HepG2 (cell line): ENCODE measurements around the gene TNIP3. TPM values are rescaled to one million over a fixed set of nuclear protein-coding genes. Genes with fewer than 3 reads are reported as not detected.

ENCODE experiments used
- ATAC-seq: fragments of 200-7000 bp; cut with Tn5 transposase; 3 replicates; pipeline ENCODE4 v1.9.1; 2020; ENCODE audit warnings: mild to moderate bottlenecking, moderate library complexity
- BruUV-seq: library from RNA; stranded (reverse); fragments of 400-500 nt; replicated peaks from 2 replicates; lab custom pipeline; 2021; lab: Mats Ljungman, UMichigan
- CTCF ChIA-PET: fragments of 300-600 bp; formaldehyde crosslinking; extraction: SDS; loops from one replicate; lab custom pipeline; 2021; ENCODE audit warnings: low total read pairs, inconsistent platforms, low intra/inter-chr PET ratio; lab: Yijun Ruan, JAX
- POLR2A ChIA-PET: fragments of 350-600 bp; sonication (Branson Sonifier 250); formaldehyde crosslinking; loops from one replicate; lab custom pipeline; 2020; ENCODE audit warnings: antibody characterized with exemption, inconsistent platforms; lab: Yijun Ruan, JAX
- DNase-seq: peaks from one replicate; pipeline ENCODE4 v3.0.0-alpha.2; 2015; ENCODE audit warnings: low spot score
- FAIRE-seq: peaks from 3 replicates; lab custom pipeline; 2011; peaks lifted over from hg19 to GRCh38; lab: Jason Lieb, UNC
- H2AFZ ChIP-seq: one replicate; pipeline ENCODE4 v1.6.1; 2011; ENCODE audit warnings: low read length, inconsistent platforms
- H3K27ac ChIP-seq: fragments of 300-600 bp; 3 replicates; pipeline ENCODE4 v1.8.0; 2011; ENCODE audit warnings: mixed run types, mild to moderate bottlenecking, mixed read lengths, low read length, inconsistent platforms; ENCODE audit not compliant: insufficient read depth; ENCODE audit errors: extremely low read length
- H3K27me3 ChIP-seq, 2 experiments: fragments of 200-600 bp in 1 of 2; 2 replicates in 1 of 2; 3 replicates in 1 of 2; pipeline versions ENCODE4 v1.6.0 to v1.8.0; 2011; ENCODE audit warnings: low read length in 2 of 2, mild to moderate bottlenecking in 2 of 2, moderate library complexity in 2 of 2, inconsistent platforms in 1 of 2; ENCODE audit not compliant: insufficient read depth in 2 of 2, control insufficient read depth in 1 of 2
- H3K36me3 ChIP-seq, 2 experiments: fragments of 200-600 bp in 1 of 2; replicated peaks in 1 of 2; 2 replicates in 1 of 2; 3 replicates in 1 of 2; pipeline versions ENCODE4 v1.5.1 to v1.8.0; 2011; ENCODE audit warnings: low read length in 2 of 2, inconsistent platforms in 1 of 2; ENCODE audit not compliant: insufficient read depth in 2 of 2, control insufficient read depth in 1 of 2
- H3K4me1 ChIP-seq: 2 replicates; pipeline ENCODE4 v1.5.1; 2012; ENCODE audit warnings: low read length, inconsistent platforms; ENCODE audit not compliant: insufficient read depth
- H3K4me2 ChIP-seq: 2 replicates; pipeline ENCODE4 v1.6.0; 2011; ENCODE audit warnings: low read depth, low read length, inconsistent platforms
- H3K4me3 ChIP-seq, 3 experiments: fragments of 200-600 bp in 1 of 3; sonication (generic), shearing (Covaris generic) in 1 of 3; replicated peaks in 1 of 3; 2 replicates each; pipeline ENCODE4 v1.5.1; 2011 to 2016; ENCODE audit warnings: low read length in 3 of 3, inconsistent platforms in 2 of 3, low read depth in 2 of 3, mild to moderate bottlenecking in 2 of 3, control low read depth in 1 of 3, mixed read lengths in 1 of 3; ENCODE audit not compliant: insufficient read depth in 1 of 3
- H3K79me2 ChIP-seq: one replicate; pipeline ENCODE4 v1.6.1; 2011; ENCODE audit warnings: low read length, inconsistent platforms; ENCODE audit not compliant: insufficient read depth
- H3K9ac ChIP-seq: 2 replicates; pipeline ENCODE4 v1.6.0; 2011; ENCODE audit warnings: mild to moderate bottlenecking, low read depth, low read length, inconsistent platforms; ENCODE audit not compliant: insufficient read depth
- H3K9me3 ChIP-seq: 2 replicates; pipeline ENCODE4 v1.5.1; 2012; ENCODE audit warnings: mild to moderate bottlenecking, low read length
- H4K20me1 ChIP-seq: 2 replicates; pipeline ENCODE4 v1.6.0; 2011; ENCODE audit warnings: inconsistent platforms, mild to moderate bottlenecking, low read length, moderate library complexity; ENCODE audit not compliant: insufficient read depth
- DDIT3 ChIP-seq: sonication (generic); formaldehyde crosslinking; IDR thresholded peaks from 2 replicates; pipeline ENCODE4 v1.4.0; 2020; ENCODE audit warnings: mild to moderate bottlenecking, missing genetic modification reagents
- DMAP1 ChIP-seq: IDR thresholded peaks from 2 replicates; pipeline ENCODE4 v1.6.1; 2016
- FOXJ3 ChIP-seq: sonication (generic); formaldehyde crosslinking; IDR thresholded peaks from 2 replicates; pipeline ENCODE4 v1.4.0; 2020; ENCODE audit warnings: missing genetic modification reagents, mild to moderate bottlenecking, borderline replicate concordance
- LRRFIP1 ChIP-seq: sonication (generic); formaldehyde crosslinking; conservative IDR thresholded peaks from 2 replicates; pipeline ENCODE4 v1.4.0; 2020; ENCODE audit warnings: missing genetic modification reagents
- MAF1 ChIP-seq: sonication (generic); formaldehyde crosslinking; IDR thresholded peaks from 2 replicates; pipeline ENCODE4 v1.5.0; 2020; ENCODE audit warnings: missing genetic modification reagents, borderline replicate concordance
- NRL ChIP-seq: sonication (generic); formaldehyde crosslinking; IDR thresholded peaks from 2 replicates; pipeline ENCODE4 v1.5.0; 2020; ENCODE audit warnings: missing genetic modification reagents, mild to moderate bottlenecking, moderate library complexity, borderline replicate concordance
- SOX5 ChIP-seq: IDR thresholded peaks from 2 replicates; pipeline ENCODE4 v1.6.1; 2016; ENCODE audit warnings: borderline replicate concordance
- TBX3 ChIP-seq: fragments of 450-650 bp; IDR thresholded peaks from 2 replicates; pipeline ENCODE4 v1.6.1; 2017; ENCODE audit warnings: antibody characterized with exemption, mild to moderate bottlenecking, inconsistent platforms, borderline replicate concordance
- TCF7L2 ChIP-seq: IDR thresholded peaks from 2 replicates; pipeline ENCODE4 v1.6.1; 2011; ENCODE audit warnings: mild to moderate bottlenecking, low read depth, low read length, moderate library complexity
- ZBTB26 ChIP-seq: IDR thresholded peaks from 2 replicates; pipeline ENCODE4 v1.6.1; 2016; ENCODE audit warnings: missing compliant biosample characterization, missing genetic modification reagents, borderline replicate concordance
- ZNF18 ChIP-seq: sonication (generic); formaldehyde crosslinking; IDR thresholded peaks from 2 replicates; pipeline ENCODE4 v1.8.0; 2022; ENCODE audit warnings: mild to moderate bottlenecking, missing genetic modification reagents; ENCODE audit not compliant: insufficient replicate concordance
- ZNF276 ChIP-seq: sonication (generic); formaldehyde crosslinking; IDR thresholded peaks from 2 replicates; pipeline ENCODE4 v1.4.0; 2020; ENCODE audit warnings: mild to moderate bottlenecking, low read depth, missing genetic modification reagents
- ZNF331 ChIP-seq: sonication (generic); formaldehyde crosslinking; IDR thresholded peaks from 2 replicates; pipeline ENCODE4 v1.4.0; 2020; ENCODE audit warnings: missing genetic modification reagents
- ZNF598 ChIP-seq: sonication (generic); formaldehyde crosslinking; IDR thresholded peaks from 2 replicates; pipeline ENCODE4 v1.5.1; 2020; ENCODE audit warnings: mild to moderate bottlenecking, missing genetic modification reagents, borderline replicate concordance
- ZNF709 ChIP-seq: sonication (generic); formaldehyde crosslinking; IDR thresholded peaks from 2 replicates; pipeline ENCODE4 v1.5.0; 2020; ENCODE audit warnings: mild to moderate bottlenecking, missing genetic modification reagents
- ZSCAN20 ChIP-seq: sonication (generic); formaldehyde crosslinking; IDR thresholded peaks from 2 replicates; pipeline ENCODE4 v1.4.0; 2020; ENCODE audit warnings: missing genetic modification reagents, mild to moderate bottlenecking, borderline replicate concordance
- ZSCAN22 ChIP-seq: sonication (generic); formaldehyde crosslinking; IDR thresholded peaks from 2 replicates; pipeline ENCODE4 v1.4.0; 2020; ENCODE audit warnings: mild to moderate bottlenecking, missing genetic modification reagents
- WGBS: methylation state at CpG from one replicate; pipeline ENCODE4 v1.1.6; 2017; ENCODE audit warnings: low lambda C conversion rate; 5-methylcytosine and 5-hydroxymethylcytosine counted together
- in situ Hi-C: cut with HindIII; loops from 2 replicates; pipeline ENCODE4 v1.10.0; 2017; ENCODE audit warnings: low pct_unique_long_range_greater_than_20kb; ENCODE audit not compliant: extremely low pct_ligation_motif_present
- intact Hi-C: fragments of 100-400 bp; cut with micrococcal nuclease; formaldehyde crosslinking; loops from one replicate; pipeline ENCODE4 v1.10.0; 2022; ENCODE audit not compliant: unreplicated experiment
- polyA plus RNA-seq, 8 experiments: library from polyadenylated mRNA; depleted of rRNA in 3 of 8; stranded (reverse) in 7 of 8; unstranded in 1 of 8; fragments of >200 nt; fragmentation: Illumina TruSeq in 4 of 8; extraction: Trizol in 4 of 8; gene quantifications; 2 replicates each; pipeline versions ENCODE4 v1.2.1 to v1.2.3, GENCODE V29; 2011 to 2016; ENCODE audit warnings: low read depth in 4 of 8, missing spikeins in 1 of 8, mixed read lengths in 1 of 8; ENCODE audit not compliant: insufficient read depth in 1 of 8
- total RNA-seq, 5 experiments: library from RNA; depleted of rRNA; stranded (reverse); fragments of >200 nt; fragmentation: Illumina TruSeq; extraction: Trizol; gene quantifications; 2 replicates each; pipeline ENCODE4 v1.2.3, GENCODE V29; 2016; ENCODE audit warnings: low read depth in 1 of 5

The TNIP3 gene
- total and polyA plus RNA-seq, 2 of the 13 experiments (the other 11 are each of a cell fraction or from before 2014, with no cell fraction given), result not detected

- POLR2A ChIA-PET, result no interaction called here
- Histone ChIP-seq H3K4me1 (no peaks in the 10 kb centered on the region), H3K27ac (no peak overlapping the region), H3K79me2 (no peaks in the 10 kb centered on the region), H4K20me1 (no peaks in the 10 kb centered on the region), H2AFZ (no peak overlapping the region), H3K4me2 (no peak overlapping the region), H3K27me3 (no peaks in the 10 kb centered on the region), H3K9me3 (no peaks in the 10 kb centered on the region), H3K36me3 (no peaks in the 10 kb centered on the region), H3K9ac (no peak overlapping the region), H3K4me3 (no peak overlapping the region)
- BruUV-seq, result no TSS peak
- no peak for ATAC-seq
- CTCF ChIA-PET, result no interaction called here
- intact Hi-C loops, result no loop called here
- TF ChIP-seq ZNF598 (CRISPR knock-in tag), result no peak
- TF ChIP-seq SOX5, result no peak
- no peak for TF ChIP-seq ZNF331
- TF ChIP-seq MAF1 (CRISPR knock-in tag), result no peak
- TF ChIP-seq ZNF18 (CRISPR knock-in tag), result no peak
- TF ChIP-seq ZNF709 (CRISPR knock-in tag), result no peak
- no peak for TF ChIP-seq TCF7L2
- no peak for TF ChIP-seq NRL
- TF ChIP-seq LRRFIP1, result no peak
- TF ChIP-seq DDIT3, result no peak
- TF ChIP-seq FOXJ3 (CRISPR knock-in tag), result no peak
- TF ChIP-seq ZNF276 (CRISPR knock-in tag), result no peak
- TF ChIP-seq ZSCAN20, result no peak
- no peak for TF ChIP-seq TBX3
- no peak for TF ChIP-seq ZSCAN22
- no peak for TF ChIP-seq DMAP1 (CRISPR knock-in tag)
- no peak for TF ChIP-seq ZBTB26 (CRISPR knock-in tag)
- no peak for DNase-seq
- WGBS, result 9% methylated on average over 1 of the region's 3 CpGs
- FAIRE-seq, result no peak
- in situ Hi-C loops, result no loop called here
These were observed 19.2 kb upstream of the TNIP3 start for GRCh38 chr4:121183361-121183760.
